ENCODE measurements around the gene CLEC17A. TPM values are rescaled to one million over a fixed set of nuclear protein-coding genes. Genes with fewer than 3 reads are reported as not detected.

Gene CLEC17A
- polyA plus RNA-seq, 2 of the 4 experiments (the other 2 are of a cell fraction): not detected

- 86% methylated on average over 16 of the region's 31 CpGs for WGBS (ENCODE audit: missing lambda C conversion rate)
- no peak overlapping the region for H3K4me3 ChIP-seq
- POLR2A ChIA-PET: no interaction called here
These were observed 16.8 kb upstream of the CLEC17A start for GRCh38 chr19:14565765-14566711.

GRCh38 chr19:14566712-14567077 is 16.2 kb upstream of the CLEC17A start:
- H3K9me3 ChIP-seq: no peaks in the 10 kb centered on the region
- ChIA-PET POLR2A (no interaction called here), CTCF (interaction anchor here (0.6 to 8.3 kb wide), 2 partner anchors 10 to 61 kb away, joined by 5 to 39 read pairs; no protein-coding TSS in a partner anchor)
- H3K4me2 ChIP-seq: no peak overlapping the region
- WGBS (ENCODE audit: missing lambda C conversion rate): 90% methylated on average over 8 of the region's 18 CpGs
- H3K4me1 ChIP-seq: 0 out of 3 replicates have a peak, but pooled peaks cover 3% of the 10 kb centered on the region
- no peak overlapping the region for H3K27ac ChIP-seq
- TF ChIP-seq BHLHE40 (IDR thresholded peaks at IDR 0.05; ENCODE audit: low read depth, low read length) (no peak), NFE2L2 (conservative IDR thresholded peaks at IDR 0.05; ENCODE audit: low read length) (no peak), KDM1A (IDR thresholded peaks at IDR 0.05; ENCODE audit: low read depth) (no peak), HDAC2 (IDR thresholded peaks at IDR 0.05) (no peak), FOSB (CRISPR knock-in tag; IDR thresholded peaks at IDR 0.05) (no peak), PHF8 (IDR thresholded peaks at IDR 0.05; ENCODE audit: borderline replicate concordance, low read depth) (no peak), ZSCAN20 (CRISPR knock-in tag; IDR thresholded peaks at IDR 0.05) (no peak), ATOH8 (CRISPR knock-in tag; IDR thresholded peaks at IDR 0.05; ENCODE audit: low read depth) (no peak), CBX2 (IDR thresholded peaks at IDR 0.05; ENCODE audit: borderline replicate concordance, low read depth) (no peak)
- ATAC-seq: no peak
- FAIRE-seq: no peak
- H3K4me3 ChIP-seq: no peak overlapping the region
- DNase-seq (ENCODE audit: low read depth in 1 of 2, low spot score in 1 of 2): no peak

More at GRCh38 chr19:14565765-14566711, 16.8 kb upstream of the CLEC17A start:
- ATAC-seq: no peak
- CTCF ChIA-PET: interaction anchor here (0.6 to 8.3 kb wide), 2 partner anchors 10 to 61 kb away, joined by 5 to 39 read pairs; no protein-coding TSS in a partner anchor
- TF ChIP-seq PHF8 (IDR thresholded peaks at IDR 0.05; ENCODE audit: borderline replicate concordance, low read depth) (no peak), MAFK (IDR thresholded peaks at IDR 0.05; ENCODE audit: partially characterized antibody) (no peak), CHD4 (IDR thresholded peaks at IDR 0.05; ENCODE audit: borderline replicate concordance) (no peak), RARB (CRISPR knock-in tag; IDR thresholded peaks at IDR 0.05) (no peak), HDAC2 (IDR thresholded peaks at IDR 0.05) (no peak), CTCF (IDR thresholded peaks at IDR 0.05) (no peak), NFE2L2 (conservative IDR thresholded peaks at IDR 0.05; ENCODE audit: low read length) (no peak), BCL3 (IDR thresholded peaks at IDR 0.05) (no peak), ZFP36 (IDR thresholded peaks at IDR 0.05; ENCODE audit: borderline replicate concordance, partially characterized antibody) (no peak), MYC (IDR thresholded peaks at IDR 0.05; ENCODE audit: borderline replicate concordance, low read length) (no peak), MAX (IDR thresholded peaks at IDR 0.05) (no peak), GATA3 (IDR thresholded peaks at IDR 0.05; ENCODE audit: borderline replicate concordance) (no peak)
- Histone ChIP-seq H3K9me3 (no peaks in the 10 kb centered on the region), H3K4me2 (no peak overlapping the region), H3K4me1 (0 out of 3 replicates have a peak, but pooled peaks cover 3% of the 10 kb centered on the region), H3K27ac (no peak overlapping the region)
- DNase-seq (ENCODE audit: low read depth in 1 of 2, low spot score in 1 of 2): no peak
- FAIRE-seq: no peak
